Measurements from ENCODE around the gene RHBDL1. TPM values are rescaled to one million over a fixed set of nuclear protein-coding genes. Genes with fewer than 3 reads are reported as not detected.
A peak's percentile ranks its signal among the peaks of the same experiment; 100 is the strongest.

Gene RHBDL1
- total RNA-seq, 1 experiment from 2014 or later = 2.9 TPM

DNA sequence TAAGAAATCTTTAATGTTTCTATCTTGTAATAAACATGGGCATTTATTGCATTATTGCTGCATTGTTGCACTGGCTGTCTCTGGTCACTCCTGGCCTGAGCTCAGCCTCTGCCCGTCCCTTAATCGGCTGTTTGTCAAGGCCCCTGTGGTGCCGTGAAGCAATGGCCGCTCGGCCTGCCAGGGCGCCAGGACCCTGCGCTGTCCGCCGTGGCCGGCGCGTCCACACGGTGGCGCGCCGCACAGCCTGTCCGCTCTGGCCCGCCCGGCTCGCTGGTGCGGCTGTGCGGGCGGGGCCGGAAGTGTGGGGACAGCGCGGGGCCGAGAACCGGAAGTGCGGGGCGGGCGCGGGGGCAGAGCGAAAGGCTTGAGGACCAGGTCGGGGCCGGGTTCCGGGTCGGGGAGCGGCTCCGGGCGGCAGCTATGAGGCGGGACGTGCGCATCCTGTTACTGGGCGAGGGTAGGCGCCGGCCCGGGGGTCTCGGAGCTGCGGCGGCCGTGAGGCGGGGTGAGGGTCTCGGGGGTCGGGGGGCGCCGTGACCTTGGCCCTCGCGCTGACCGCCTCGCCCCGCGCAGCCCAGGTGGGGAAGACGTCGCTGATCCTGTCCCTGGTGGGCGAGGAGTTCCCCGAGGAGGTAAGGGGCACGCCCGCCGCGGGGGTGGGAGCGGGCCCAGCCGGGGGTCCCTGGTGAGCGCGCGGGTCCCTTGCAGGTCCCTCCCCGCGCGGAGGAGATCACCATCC is 7.5 kb upstream of the RHBDL1 start, which contains the start of gene RHOT2:
Gene RHOT2, plus strand, starts transcription at position 353 of the 739 bp plus-strand sequence. Its CDS starts 68 bp downstream, at position 421.
- no peaks in the 10 kb centered on the region for H3K36me3 Mint-ChIP-seq (ENCODE audit: insufficient read depth, unreplicated experiment)

DNA sequence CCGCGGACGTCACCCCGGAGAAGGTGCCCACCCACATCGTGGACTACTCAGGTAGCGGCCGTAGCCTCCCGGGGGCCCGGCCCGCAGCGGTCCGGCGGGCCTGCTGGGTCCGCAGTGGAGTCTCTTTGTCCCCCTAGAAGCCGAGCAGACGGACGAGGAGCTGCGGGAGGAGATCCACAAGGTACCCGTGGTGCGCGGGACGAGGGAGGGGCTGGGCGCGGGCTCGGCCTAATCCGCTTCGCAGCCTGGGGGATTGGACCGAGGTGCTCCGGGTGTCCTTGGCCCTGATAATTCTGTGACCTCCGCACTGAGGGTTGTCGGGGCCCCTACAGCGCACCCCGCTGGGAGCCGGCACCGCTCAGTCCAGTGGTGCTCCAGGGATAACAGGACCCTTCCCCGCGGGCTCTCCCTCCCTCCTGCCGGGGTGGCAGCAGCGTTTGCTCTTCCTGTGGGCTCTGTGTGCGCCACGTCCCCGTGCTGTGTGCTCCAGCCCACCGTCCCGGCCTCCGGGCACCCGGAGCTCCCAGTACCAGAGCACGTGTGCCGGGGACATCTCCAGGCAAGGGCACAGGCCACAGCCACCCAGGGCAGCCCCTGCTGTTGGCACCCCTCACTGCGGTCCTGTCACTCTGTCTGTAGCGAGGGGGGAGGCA is 6.8 kb upstream of the RHBDL1 start:
- Histone ChIP-seq H3K4me1 (no peaks in the 10 kb centered on the region; the same call in 1 of the 2 replicates), H3K9me3 (no peaks in the 10 kb centered on the region), H3K36me3 (ENCODE audit: control insufficient read depth, insufficient read depth, low read length) (peaks cover 5% of the 10 kb centered on the region), H3K4me3 (ENCODE audit: low read depth, low read length) (peak overlapping the region; percentile 99), H3K27me3 (replicated peaks; ENCODE audit: control insufficient read depth, insufficient read depth, low read length) (no peaks in the 10 kb centered on the region)
- H3K4me3 Mint-ChIP-seq (ENCODE audit: unreplicated experiment) = peak overlapping the region; percentile 73
- ChIA-PET POLR2A (no interaction called here), CTCF (no interaction called here)
- intact Hi-C loops (cut with micrococcal nuclease; ENCODE audit: unreplicated experiment) = no loop called here
- no peaks in the 10 kb centered on the region for H3K4me1 Mint-ChIP-seq (ENCODE audit: low read depth, unreplicated experiment)
- no peak for DNase-seq
- no peaks in the 10 kb centered on the region for H3K9me3 Mint-ChIP-seq (ENCODE audit: unreplicated experiment)
- H3K27ac Mint-ChIP-seq (ENCODE audit: unreplicated experiment) = no peak overlapping the region
- H3K27me3 Mint-ChIP-seq (ENCODE audit: insufficient read depth, unreplicated experiment) = no peaks in the 10 kb centered on the region
- H3K36me3 Mint-ChIP-seq (ENCODE audit: insufficient read depth, unreplicated experiment) = peaks cover 1% of the 10 kb centered on the region
- TF ChIP-seq, protein P1, sequence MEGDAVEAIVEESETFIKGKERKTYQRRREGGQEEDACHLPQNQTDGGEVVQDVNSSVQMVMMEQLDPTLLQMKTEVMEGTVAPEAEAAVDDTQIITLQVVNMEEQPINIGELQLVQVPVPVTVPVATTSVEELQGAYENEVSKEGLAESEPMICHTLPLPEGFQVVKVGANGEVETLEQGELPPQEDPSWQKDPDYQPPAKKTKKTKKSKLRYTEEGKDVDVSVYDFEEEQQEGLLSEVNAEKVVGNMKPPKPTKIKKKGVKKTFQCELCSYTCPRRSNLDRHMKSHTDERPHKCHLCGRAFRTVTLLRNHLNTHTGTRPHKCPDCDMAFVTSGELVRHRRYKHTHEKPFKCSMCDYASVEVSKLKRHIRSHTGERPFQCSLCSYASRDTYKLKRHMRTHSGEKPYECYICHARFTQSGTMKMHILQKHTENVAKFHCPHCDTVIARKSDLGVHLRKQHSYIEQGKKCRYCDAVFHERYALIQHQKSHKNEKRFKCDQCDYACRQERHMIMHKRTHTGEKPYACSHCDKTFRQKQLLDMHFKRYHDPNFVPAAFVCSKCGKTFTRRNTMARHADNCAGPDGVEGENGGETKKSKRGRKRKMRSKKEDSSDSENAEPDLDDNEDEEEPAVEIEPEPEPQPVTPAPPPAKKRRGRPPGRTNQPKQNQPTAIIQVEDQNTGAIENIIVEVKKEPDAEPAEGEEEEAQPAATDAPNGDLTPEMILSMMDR (IDR thresholded peaks at IDR 0.05; ENCODE audit: insufficient read depth in 1 of 2, low read depth in 1 of 2, low read length in 1 of 2, severe bottlenecking in 1 of 2, unreplicated experiment in 1 of 2) = no peak
- no TSS peak for BruUV-seq (replicated peaks)

More for the DNA sequence above, 7.5 kb upstream of the RHBDL1 start, which contains the start of gene RHOT2:
- Mint-ChIP-seq H3K4me1 (ENCODE audit: low read depth, unreplicated experiment) (no peaks in the 10 kb centered on the region), H3K27ac (ENCODE audit: unreplicated experiment) (no peak within 1 kb of the TSS), H3K4me3 (ENCODE audit: unreplicated experiment) (peak within 1 kb of the TSS; percentile 73), H3K9me3 (ENCODE audit: unreplicated experiment) (no peaks in the 10 kb centered on the region), H3K27me3 (ENCODE audit: insufficient read depth, unreplicated experiment) (no peaks in the 10 kb centered on the region)
- Histone ChIP-seq H3K36me3 (ENCODE audit: control insufficient read depth, insufficient read depth, low read length) (peaks cover 5% of the 10 kb centered on the region), H3K27me3 (replicated peaks; ENCODE audit: control insufficient read depth, insufficient read depth, low read length) (no peaks in the 10 kb centered on the region), H3K9me3 (no peaks in the 10 kb centered on the region), H3K4me3 (ENCODE audit: low read depth, low read length) (peak within 1 kb of the TSS; percentile 99), H3K4me1 (no peaks in the 10 kb centered on the region; the same call in 1 of the 2 replicates)
- TF ChIP-seq, protein P1 (IDR thresholded peaks at IDR 0.05; ENCODE audit: insufficient read depth in 1 of 2, low read depth in 1 of 2, low read length in 1 of 2, severe bottlenecking in 1 of 2, unreplicated experiment in 1 of 2) = peak; percentile 41 to 69
- BruUV-seq (replicated peaks) = TSS peak; percentile 24
- POLR2A ChIA-PET = no interaction called here
- intact Hi-C loops (cut with micrococcal nuclease; ENCODE audit: unreplicated experiment) = no loop called here
- CTCF ChIA-PET = interaction anchor here (1.0 kb wide), 1 partner anchor 22 kb away, joined by 3 read pairs; no protein-coding TSS in a partner anchor
- DNase-seq = peak; percentile 89 to 94

DNA sequence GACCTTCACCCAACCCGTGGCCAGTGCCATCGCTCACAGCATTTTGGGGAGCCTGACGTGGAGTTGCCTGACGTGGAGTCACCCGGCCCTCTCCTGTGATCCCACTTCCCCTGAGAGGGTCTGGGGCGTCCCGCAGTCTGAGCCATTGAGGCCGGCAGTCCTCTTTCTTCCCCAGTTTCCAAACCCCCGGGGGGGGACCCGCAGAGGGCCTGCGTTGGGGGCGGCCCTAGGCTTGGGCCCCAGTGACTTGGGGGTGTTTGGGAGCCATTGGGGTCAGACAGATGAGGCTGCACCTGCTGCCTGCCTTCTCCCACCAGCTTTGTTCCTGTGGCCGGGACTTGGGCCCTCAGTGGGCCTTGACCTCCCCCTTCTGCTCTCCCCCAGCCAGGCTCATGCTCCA is 5.8 kb upstream of the RHBDL1 start:
- Mint-ChIP-seq H3K27ac (ENCODE audit: unreplicated experiment) (no peak overlapping the region), H3K36me3 (ENCODE audit: insufficient read depth, unreplicated experiment) (peaks cover 9% of the 10 kb centered on the region), H3K4me1 (ENCODE audit: low read depth, unreplicated experiment) (no peaks in the 10 kb centered on the region), H3K9me3 (ENCODE audit: unreplicated experiment) (no peaks in the 10 kb centered on the region), H3K27me3 (ENCODE audit: insufficient read depth, unreplicated experiment) (no peaks in the 10 kb centered on the region), H3K4me3 (ENCODE audit: unreplicated experiment) (no peak overlapping the region)
- no peak for DNase-seq
- Histone ChIP-seq H3K36me3 (ENCODE audit: control insufficient read depth, insufficient read depth, low read length) (peaks cover 5% of the 10 kb centered on the region), H3K4me1 (no peaks in the 10 kb centered on the region; the same call in 1 of the 2 replicates), H3K9me3 (no peaks in the 10 kb centered on the region), H3K4me3 (ENCODE audit: low read depth, low read length) (no peak overlapping the region), H3K27me3 (replicated peaks; ENCODE audit: control insufficient read depth, insufficient read depth, low read length) (no peaks in the 10 kb centered on the region)
- CTCF ChIA-PET = no interaction called here
- intact Hi-C loops (cut with micrococcal nuclease; ENCODE audit: unreplicated experiment) = no loop called here
- POLR2A ChIA-PET = no interaction called here
- TF ChIP-seq, protein P1 (IDR thresholded peaks at IDR 0.05; ENCODE audit: insufficient read depth in 1 of 2, low read depth in 1 of 2, low read length in 1 of 2, severe bottlenecking in 1 of 2, unreplicated experiment in 1 of 2) = no peak
- no TSS peak for BruUV-seq (replicated peaks)

Measured in Caco-2 (cell line).